NCI-H524 treated with DMSO at 0.1 percent for 48 hours (cell line): ENCODE results near the gene IRF2BP1.

ENCODE experiments used
- DNase-seq: peaks from one replicate; lab custom pipeline; 2025; lab: John Stamatoyannopoulos, UW

The IRF2BP1 gene, protein sequence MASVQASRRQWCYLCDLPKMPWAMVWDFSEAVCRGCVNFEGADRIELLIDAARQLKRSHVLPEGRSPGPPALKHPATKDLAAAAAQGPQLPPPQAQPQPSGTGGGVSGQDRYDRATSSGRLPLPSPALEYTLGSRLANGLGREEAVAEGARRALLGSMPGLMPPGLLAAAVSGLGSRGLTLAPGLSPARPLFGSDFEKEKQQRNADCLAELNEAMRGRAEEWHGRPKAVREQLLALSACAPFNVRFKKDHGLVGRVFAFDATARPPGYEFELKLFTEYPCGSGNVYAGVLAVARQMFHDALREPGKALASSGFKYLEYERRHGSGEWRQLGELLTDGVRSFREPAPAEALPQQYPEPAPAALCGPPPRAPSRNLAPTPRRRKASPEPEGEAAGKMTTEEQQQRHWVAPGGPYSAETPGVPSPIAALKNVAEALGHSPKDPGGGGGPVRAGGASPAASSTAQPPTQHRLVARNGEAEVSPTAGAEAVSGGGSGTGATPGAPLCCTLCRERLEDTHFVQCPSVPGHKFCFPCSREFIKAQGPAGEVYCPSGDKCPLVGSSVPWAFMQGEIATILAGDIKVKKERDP

DNA sequence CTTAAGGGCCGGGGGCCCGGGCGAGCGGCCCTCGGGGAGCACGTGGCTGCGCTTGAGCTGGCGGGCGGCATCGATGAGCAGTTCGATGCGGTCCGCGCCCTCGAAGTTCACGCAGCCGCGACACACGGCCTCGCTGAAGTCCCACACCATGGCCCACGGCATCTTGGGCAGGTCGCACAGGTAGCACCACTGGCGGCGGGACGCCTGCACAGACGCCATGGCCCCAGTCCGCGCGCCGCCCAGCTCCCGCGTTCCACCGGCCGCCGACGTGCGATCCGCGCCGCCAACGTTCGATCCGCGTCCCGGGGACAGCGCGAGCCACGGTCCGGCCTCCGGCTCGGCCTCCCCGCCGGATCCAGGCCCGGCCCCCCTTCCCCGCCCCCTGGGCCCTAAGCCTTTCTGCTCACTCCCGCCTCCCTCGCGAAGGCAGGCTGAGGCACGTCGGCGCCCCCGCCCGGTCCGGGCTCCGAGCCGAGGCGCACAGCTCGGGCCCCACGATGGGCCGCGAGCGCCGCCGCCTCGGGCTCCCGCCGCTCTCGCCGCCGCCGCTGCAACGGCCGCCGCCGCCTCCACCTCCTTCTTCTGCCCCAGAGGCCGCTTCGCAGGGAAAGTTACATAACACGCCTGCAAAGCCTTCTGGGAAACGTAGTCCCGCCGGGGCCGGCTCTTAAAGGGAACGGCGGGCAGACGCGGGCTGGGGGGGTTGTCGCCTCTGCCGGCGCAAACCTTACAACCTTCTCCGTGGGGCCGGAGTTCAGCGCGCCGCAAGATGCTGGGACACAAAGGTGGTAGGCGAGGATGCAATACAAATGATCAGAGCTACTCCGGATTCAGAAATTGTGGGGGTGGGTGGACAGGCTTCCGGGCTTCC, at the start of gene IRF2BP1:
IRF2BP1 (minus strand) TSS at position 586 of the 871 bp plus-strand sequence; CDS start at position 219, 367 bp downstream.
- DNase-seq: peak; percentile 23

DNA sequence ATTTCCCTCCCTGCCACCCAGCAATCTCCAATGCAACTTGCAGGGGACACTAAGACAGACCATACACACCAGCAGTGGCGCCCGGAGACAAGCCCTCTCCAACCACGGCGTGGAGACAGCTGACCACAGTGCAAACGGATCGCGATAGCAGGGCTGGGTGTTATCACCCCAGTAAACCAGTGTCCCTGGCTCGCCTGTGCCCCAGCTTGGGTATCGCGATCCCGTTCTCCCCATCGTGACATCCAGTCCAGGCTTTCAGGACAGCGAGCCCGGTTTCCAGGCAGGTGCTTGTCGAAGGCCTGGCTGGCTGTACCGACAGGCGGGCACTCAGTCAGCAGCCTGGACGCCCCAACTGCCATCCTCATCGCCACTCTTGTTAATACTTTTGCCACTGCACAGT, 49.3 kb upstream of the IRF2BP1 start:
- DNase-seq: no peak

DNA sequence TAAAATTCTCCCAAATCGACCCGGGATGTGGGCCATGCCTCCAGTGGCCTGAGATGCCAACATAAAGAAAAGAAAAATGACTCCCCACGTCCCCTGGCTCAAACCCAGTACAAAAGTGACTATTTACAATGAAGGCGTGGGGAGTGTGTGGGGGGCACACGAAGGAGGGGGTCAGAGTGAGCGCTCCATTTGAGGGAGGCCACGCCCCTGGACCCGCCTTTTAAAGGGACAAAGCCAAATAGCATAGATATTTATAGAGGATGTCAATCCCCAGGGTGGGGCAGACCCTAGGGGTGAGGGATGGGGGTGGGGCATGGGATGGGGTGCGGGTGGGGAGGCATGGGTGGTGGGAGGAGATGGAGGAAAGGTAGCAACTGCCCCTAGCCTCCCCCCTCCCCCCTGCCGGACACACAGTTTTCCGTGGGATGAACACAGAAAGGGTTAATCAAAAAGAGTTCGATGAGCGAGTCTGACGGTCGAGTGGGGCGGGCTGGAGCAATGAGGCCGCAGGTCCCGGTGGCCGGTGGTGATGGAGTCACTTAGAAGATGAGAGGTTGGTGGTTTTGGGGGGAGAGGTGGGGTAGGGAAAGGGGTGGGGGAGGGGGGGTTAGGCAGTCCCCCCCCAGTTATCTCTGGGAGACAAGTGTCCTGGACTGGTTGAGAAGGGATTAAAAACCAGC, 48.8 kb upstream of the IRF2BP1 start:
- no peak for DNase-seq

DNA sequence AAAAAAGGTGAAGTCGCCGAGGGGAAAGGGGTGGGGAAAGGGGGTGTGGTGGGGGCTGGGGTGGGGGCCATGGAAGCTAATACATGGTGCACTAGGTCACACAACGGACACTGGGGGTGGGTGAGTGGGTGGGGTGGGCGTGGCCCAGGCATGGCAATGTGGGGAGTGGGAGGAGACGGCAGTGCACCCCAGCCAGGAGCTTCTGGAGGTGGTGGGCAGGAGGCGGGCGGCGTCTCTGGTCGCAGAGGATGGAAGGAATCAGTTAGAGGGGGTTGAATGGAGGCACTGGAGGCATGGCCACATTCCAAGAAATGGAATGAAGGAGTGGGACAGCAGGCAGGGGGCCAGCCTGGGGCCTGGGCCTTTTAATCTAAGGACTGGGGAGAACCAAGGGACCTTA, 47.8 kb upstream of the IRF2BP1 start:
- DNase-seq: no peak

DNA sequence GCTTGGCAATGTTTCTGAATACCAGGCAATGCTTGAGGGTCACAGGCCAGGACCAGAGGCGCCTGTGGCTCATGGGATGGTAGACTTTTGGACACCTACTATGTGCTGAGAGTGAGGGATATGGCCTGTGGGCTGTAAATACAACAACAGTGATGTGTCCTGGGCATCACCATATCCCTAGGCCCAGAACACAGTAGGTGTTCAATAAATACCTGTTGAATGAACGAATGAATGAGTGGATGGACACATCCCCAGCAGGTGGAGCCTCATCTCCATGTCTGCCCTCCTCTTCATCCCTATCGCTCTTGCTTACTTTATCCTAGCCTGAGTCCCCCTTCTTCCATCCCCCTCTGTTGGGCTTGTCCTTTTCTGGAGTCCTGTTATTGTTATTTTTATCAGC, 45.1 kb upstream of the IRF2BP1 start:
- no peak for DNase-seq

DNA sequence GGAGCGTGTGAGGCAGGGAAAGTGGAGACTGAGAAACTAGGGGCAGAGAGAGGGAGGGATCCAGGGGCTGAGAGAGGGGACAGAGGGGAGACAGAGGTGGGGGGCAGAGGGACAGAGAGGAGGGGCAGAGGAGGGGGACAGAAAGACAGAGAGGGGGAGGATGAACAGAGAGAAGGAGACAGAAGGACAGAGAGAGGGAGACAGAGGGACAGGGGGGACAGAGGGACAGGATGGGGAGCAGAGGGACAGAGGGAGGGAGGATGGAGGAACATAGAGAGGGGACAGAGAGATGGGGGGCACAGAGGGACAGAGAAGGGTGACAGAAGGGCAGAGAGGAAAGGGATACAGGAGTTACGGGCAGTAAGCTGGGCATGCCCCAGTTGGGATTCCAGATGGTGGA, 43.3 kb upstream of the IRF2BP1 start:
- DNase-seq: no peak

DNA sequence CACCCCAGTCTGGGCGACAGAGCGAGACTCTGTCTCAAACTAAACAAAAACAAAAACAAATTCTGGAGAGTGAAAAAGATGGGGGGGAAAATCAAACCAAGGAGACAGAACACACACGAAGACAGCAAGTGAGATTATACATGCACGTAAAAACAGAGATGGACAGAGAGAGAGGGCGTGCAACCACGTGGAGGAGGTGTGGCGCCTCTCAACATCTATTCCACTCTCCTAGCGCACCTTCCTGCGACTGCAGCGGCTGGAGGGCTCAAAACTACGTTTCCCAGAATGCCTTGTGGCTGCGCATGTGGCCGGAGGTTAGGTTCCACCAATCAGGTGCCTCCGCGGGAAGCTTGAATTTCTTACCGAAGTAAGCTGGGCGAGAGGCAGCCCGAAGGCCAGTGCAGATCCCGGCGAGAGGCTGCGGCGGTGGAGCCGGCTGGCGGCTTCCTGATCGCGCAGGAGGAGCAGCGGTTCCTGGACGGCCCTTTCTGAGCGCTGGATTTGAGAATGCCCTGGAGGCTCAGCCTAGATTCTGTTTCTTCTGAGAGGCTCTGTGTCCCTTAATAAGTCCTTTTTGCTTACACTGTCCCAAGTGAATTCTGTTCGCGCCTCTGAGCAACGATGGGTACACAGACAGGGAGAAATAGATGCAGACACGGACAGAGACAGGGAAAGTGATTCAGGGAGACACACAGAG, 41.8 kb upstream of the IRF2BP1 start:
- DNase-seq: peak; percentile 60

DNA sequence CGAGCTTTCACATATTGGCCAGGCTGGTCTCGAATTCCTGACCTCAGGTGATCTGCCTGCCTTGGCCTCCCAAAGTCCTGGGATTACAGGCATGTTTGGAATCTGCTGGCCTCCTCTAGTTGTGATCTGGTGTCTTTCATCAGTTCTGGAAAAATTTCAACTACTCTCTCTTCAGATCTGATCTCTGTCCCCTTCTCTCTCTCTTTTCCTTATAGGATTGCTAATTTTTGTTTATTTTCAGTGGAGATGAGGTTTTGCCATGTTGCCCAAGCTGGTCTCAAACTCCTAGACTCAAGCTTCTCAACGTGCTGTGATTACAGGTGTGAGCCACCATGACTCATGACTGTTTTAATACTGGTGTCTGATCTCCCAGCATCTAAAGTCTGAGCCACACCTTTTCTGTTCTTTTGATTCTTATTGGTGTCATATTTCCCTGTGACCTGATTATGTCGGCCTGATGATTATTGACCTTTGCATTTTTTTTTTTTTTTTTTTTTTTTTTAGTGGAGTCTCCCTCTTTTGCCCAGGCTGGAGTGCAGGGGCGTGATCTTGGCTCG, 39.0 kb upstream of the IRF2BP1 start:
- DNase-seq: no peak

DNA sequence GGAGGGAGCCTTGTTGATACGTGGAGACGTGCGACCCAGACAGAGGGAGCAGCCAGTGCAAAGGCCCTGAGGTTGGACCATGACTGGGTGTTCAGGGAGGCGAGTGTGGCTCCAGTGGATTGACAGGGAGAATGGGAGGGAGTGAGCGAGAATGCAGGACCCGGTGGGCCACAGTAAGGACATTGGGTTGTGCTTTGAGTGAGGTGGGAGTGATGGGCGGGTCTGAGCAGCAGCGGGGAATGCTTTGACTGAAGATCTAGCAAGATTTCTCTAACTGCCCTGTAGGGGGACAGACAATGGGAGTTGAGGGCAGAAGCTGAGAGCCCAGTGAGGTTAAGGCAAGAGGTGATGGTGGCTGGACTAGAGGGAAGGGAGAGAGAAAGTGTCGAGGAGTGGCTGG, 36.3 kb upstream of the IRF2BP1 start:
- DNase-seq: no peak

DNA sequence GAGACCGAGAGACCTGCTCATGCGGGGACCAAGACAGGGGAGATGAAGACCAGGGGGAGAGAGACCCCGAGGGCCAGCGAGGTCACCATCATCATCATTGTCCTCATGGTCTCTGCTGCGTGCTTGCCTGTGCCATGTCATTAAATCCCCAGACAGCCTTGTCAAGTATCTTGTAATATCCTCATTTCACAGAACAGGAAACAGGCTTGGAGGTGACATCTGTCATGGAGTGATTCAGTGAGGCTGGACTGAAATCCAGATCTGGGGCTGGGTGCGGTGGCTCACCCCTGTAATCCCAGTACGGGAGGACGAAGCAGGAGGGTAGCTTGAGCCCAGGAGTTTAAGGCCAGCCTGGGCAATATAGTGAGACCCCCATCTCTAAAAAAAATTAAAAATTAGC, 34.5 kb upstream of the IRF2BP1 start:
- peak; percentile 18 for DNase-seq

DNA sequence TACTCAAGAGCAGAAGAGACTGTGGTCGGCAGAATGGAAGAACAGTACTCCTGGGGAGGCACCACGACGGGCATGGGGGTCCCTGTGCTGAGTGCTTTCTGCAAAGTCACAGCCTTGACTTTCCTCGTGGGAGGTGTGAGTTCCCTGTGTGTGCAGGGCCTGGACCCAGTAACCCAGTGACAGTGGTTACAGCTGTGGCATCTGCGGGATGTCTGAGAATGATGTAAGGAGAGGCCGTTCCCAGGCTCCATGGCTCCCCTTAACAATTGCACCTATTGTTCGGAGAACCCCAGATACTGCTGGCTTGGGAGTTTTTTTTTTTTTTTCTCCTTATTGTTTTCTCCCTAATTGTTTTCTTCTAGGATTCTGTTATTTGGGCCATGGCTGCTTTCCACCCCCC, 33.7 kb upstream of the IRF2BP1 start:
- DNase-seq: no peak

DNA sequence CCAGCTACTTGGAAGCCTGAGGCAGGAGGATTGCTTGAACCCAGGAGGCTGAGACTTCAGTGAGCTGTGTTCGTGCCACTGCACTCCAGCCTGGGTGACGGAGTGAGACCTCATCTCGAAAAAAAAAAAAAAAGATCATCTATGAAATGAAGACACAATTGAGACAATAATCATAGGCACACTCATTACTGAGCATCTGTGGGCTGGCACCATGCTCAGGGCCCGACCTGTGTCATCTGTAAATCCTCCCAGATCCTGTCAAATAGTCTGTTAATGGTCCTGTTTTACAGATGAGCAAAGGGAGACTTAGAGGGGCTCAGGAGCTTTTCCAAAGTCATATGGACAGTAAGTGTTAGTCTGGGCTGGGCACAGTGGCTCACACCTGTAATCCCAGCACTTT, 32.8 kb upstream of the IRF2BP1 start:
- DNase-seq: no peak

DNA sequence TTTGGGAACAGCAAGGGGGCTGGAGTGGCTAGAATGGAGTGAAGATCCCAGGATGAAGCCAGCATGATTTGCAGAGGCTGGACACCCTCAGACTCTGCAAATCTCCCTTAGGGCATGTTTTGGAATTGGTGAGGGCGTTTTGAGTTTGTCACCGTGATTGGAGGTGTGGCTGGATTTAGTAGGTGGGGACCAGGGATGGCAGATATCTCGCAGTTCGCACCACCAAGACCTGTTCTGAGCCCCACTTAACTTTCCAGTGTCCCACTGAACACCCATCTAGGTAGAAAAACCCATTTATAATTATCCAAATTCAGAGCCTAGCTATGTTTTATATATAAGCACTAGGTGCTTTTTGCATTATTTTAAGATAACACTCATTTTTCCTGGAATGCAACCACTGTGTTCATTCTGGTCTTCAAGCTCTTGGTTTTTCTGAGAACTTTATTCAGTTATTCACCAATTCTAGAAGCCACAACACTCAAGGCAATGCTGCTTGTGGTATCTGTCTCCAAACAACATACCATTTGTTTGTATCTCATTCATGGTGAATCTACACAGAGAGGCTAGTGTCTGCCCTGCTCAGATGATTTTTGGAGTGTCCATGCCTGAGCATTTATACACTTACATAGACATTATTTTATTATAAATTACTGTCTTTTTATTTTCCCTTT, 31.6 kb upstream of the IRF2BP1 start:
- DNase-seq: no peak

DNA sequence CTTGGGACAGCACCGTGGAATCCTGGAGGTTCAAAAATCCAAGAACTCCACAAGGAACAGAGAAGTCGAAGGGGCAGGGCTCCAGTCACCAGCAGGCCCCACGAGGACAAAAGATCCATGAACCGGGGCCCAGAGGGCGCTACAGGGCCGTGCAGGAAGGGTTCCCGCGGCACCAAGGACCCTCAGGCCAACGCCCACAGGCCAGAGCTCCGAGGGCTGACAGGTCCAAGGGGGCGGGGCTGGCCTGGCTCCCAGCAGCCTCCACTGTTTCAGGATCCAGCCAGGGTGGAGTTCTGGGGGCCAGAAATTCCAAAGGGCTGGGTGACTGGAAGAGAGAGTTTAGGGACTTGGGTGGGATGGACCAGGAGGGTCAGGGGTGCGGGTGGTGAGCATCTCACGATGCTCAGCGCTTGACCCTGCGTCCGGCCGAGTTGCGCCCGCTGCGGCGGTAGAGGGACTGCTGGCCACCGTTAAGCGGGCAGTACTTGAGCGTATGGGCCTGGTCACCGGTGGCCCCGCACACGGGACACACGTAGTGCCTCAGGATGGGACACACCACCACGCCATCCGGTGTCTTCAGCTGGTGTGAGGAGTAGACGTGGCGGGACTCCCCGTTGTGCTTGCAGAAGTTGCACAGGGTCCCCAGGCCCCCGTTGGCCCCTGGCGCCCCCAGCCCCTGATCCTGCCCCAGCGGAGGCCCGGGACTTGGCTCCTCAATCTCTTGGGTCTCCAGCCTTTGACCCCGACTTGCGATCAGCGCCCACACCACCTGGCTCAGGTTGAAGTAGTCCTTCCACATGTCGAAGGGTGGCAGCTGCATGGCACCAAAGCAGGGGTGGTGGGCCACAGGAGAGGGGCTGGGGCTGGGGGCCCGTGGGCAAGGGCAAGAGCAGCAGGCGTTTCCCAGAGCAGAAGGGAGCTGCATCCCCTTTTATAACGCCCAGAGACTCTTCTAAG, 28.2 kb upstream of the IRF2BP1 start, which contains the start of gene NANOS2:
NANOS2 (minus strand) TSS at position 905 of the 957 bp plus-strand sequence; CDS start at position 820, 85 bp downstream.
- no peak for DNase-seq

DNA sequence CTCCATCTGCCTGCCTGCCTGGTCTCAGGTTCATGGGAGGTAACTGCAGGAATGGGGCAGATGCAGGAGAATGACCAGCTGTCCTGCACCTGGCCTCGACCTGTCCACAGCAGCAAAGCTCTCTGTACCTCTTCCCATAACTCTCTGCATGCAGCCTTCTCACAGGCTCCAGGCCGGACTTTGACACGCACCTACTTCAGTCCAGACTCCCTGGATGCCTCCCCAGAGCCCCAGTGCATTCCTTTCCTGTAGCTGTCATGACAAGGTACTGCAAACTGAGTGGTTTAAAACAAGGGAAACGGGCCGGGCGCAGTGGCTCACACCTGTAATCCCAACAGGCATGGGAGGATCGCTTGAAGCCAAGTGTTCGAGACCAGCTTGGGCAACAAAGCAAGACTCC, 25.4 kb upstream of the IRF2BP1 start:
- no peak for DNase-seq

DNA sequence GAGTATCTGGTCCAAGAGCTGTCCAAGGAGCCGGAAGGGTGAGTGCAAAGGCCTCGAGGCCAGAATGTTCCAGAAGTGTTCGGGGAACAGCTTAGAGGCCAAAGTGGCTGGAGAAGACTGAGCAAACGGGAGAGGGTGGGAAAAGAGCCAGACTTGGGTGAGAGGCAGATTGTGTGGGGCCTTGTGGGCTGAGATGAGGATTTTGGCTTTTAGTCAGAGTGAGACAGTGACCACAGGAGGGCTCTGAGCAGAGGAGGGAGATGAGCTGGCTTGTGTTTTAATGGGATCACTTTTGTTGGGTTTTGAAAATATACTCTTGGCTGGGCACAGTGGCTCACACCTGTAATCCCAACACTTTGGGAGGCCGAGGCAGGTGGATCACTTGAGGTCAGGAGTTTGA, 23.0 kb upstream of the IRF2BP1 start:
- no peak for DNase-seq

DNA sequence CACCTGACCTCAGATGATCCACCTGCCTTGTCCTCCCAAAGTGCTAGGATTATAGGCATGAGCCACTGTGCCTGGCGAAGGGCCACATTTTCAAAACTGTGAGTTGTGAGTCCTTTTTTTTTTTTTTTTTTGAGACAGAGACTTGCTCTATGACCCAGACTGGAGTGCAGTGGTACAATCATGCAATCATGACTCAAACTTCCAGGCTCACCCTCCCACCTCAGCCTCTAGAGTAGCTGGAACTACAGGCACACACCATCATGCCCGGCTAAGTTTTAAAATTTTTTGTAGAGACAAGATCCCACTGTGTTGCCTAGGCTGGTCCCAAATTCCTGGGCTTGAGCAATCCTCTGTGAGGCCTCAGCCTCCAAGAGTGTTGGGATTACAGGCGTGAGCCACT, 20.3 kb upstream of the IRF2BP1 start:
- no peak for DNase-seq

DNA sequence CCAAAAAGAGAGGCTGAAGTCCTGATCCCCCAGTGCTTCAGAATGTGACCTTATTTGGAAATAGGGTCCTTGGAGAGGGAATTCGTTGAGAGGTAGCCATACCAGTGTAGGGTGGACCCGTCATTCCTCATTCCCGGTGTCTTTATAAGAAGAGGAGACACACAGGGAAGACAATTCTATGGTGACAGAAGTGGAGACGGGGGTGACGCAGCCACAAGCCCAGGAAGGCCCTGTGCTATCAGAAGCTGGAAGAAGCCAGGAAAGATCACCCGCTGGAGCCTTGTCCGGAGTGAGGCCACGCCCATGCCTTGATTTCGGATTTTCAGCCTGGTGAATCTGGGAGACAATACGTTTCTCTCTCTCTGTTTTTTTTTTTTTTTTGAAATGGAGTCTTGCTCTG, 19.1 kb upstream of the IRF2BP1 start:
- no peak for DNase-seq
